GM21381 (cell line): ENCODE measurements around the gene FNDC7.
A peak's percentile ranks its signal among the peaks of the same experiment; 100 is the strongest.
"Not testable (repeated sequence)": the region's sequence is repeated elsewhere in the genome, so short reads cannot be mapped to it uniquely, and the experiment has no call there.

Experiments
- ATAC-seq: cut with Tn5 transposase; IDR thresholded peaks from one replicate; pipeline ENCODE4 v1.9.1; 2021; ENCODE audit warnings: mild to moderate bottlenecking, moderate library complexity; ENCODE audit not compliant: unreplicated experiment

The FNDC7 gene

GRCh38 chr1:108695535-108695934 is 17.2 kb upstream of the FNDC7 start:
- no peak for ATAC-seq

GRCh38 chr1:108699375-108700332 is 13.1 kb upstream of the FNDC7 start:
- no peak for ATAC-seq

GRCh38 chr1:108701176-108701849 is 11.4 kb upstream of the FNDC7 start:
- no peak for ATAC-seq

GRCh38 chr1:108702109-108702508 is 10.6 kb upstream of the FNDC7 start:
- not testable (repeated sequence) for ATAC-seq

- ATAC-seq = no peak
These were observed 8.8 kb upstream of the FNDC7 start for GRCh38 chr1:108703939-108704338.

- no peak for ATAC-seq
These were observed 8.2 kb upstream of the FNDC7 start for GRCh38 chr1:108704496-108704895.

- no peak for ATAC-seq
These were observed 6.1 kb upstream of the FNDC7 start for GRCh38 chr1:108706643-108707042.

- peak; percentile 51 for ATAC-seq
These were observed 3.7 kb upstream of the FNDC7 start for GRCh38 chr1:108708691-108709660.

- no peak for ATAC-seq
These were observed 3.2 kb downstream of the FNDC7 start for GRCh38 chr1:108715932-108716331.

- ATAC-seq = no peak
These were observed 3.9 kb downstream of the FNDC7 start for GRCh38 chr1:108716437-108717230.

GRCh38 chr1:108717774-108718316 is 5.1 kb downstream of the FNDC7 start:
- no peak for ATAC-seq

GRCh38 chr1:108718927-108719655 is 6.4 kb downstream of the FNDC7 start:
- ATAC-seq = no peak

GRCh38 chr1:108719656-108720435 is 7.1 kb downstream of the FNDC7 start:
- no peak for ATAC-seq

- ATAC-seq = no peak
These were observed 9.6 kb downstream of the FNDC7 start for GRCh38 chr1:108722292-108722691.

- ATAC-seq = no peak
These were observed 13.2 kb downstream of the FNDC7 start for GRCh38 chr1:108725906-108726305.

GRCh38 chr1:108728327-108728923 is 15.7 kb downstream of the FNDC7 start:
- ATAC-seq = no peak

GRCh38 chr1:108729481-108729880 is 16.8 kb downstream of the FNDC7 start:
- no peak for ATAC-seq

- no peak for ATAC-seq
These were observed 19.7 kb downstream of the FNDC7 start for GRCh38 chr1:108732398-108732797.
